GM04503 (cell line): ENCODE measurements around the gene ZNF507.

Experiments
- DNase-seq: peaks from one replicate; pipeline ENCODE4 v3.0.0-alpha.2; 2012; ENCODE audit warnings: low read depth

Gene ZNF507

GRCh38 chr19:32339988-32340874 is 5.2 kb upstream of the ZNF507 start:
- no peak for DNase-seq

- no peak for DNase-seq
Observed at GRCh38 chr19:32342695-32343094, 2.7 kb upstream of the ZNF507 start.

GRCh38 chr19:32343550-32344262 is 1.7 kb upstream of the ZNF507 start:
- DNase-seq = no peak

- DNase-seq = no peak
Observed at GRCh38 chr19:32346901-32347300, 1.5 kb downstream of the ZNF507 start.

GRCh38 chr19:32347573-32347972 is 2.2 kb downstream of the ZNF507 start:
- DNase-seq = no peak

- no peak for DNase-seq
Observed at GRCh38 chr19:32349051-32349450, 3.6 kb downstream of the ZNF507 start.

- no peak for DNase-seq
Observed at GRCh38 chr19:32349724-32350470, 4.5 kb downstream of the ZNF507 start.

GRCh38 chr19:32350471-32350865 is 5.1 kb downstream of the ZNF507 start:
- DNase-seq = no peak

- no peak for DNase-seq
Observed at GRCh38 chr19:32350987-32351348, 5.6 kb downstream of the ZNF507 start.

GRCh38 chr19:32352241-32352630 is 6.8 kb downstream of the ZNF507 start:
- DNase-seq = no peak

- DNase-seq = no peak
Observed at GRCh38 chr19:32354345-32354744, 8.9 kb downstream of the ZNF507 start.

GRCh38 chr19:32355309-32355708 is 9.9 kb downstream of the ZNF507 start:
- DNase-seq = no peak

- DNase-seq = no peak
Observed at GRCh38 chr19:32357720-32358119, 12.3 kb downstream of the ZNF507 start.

GRCh38 chr19:32358321-32358720 is 12.9 kb downstream of the ZNF507 start:
- DNase-seq = no peak

GRCh38 chr19:32359581-32359980 is 14.2 kb downstream of the ZNF507 start:
- DNase-seq = no peak

- DNase-seq = no peak
Observed at GRCh38 chr19:32361574-32362317, 16.3 kb downstream of the ZNF507 start.

- DNase-seq = no peak
Observed at GRCh38 chr19:32362318-32362691, 16.9 kb downstream of the ZNF507 start.

GRCh38 chr19:32363175-32363574 is 17.8 kb downstream of the ZNF507 start:
- DNase-seq = no peak

- DNase-seq = no peak
Observed at GRCh38 chr19:32363632-32364031, 18.2 kb downstream of the ZNF507 start.

GRCh38 chr19:32364040-32364439 is 18.6 kb downstream of the ZNF507 start:
- no peak for DNase-seq

- DNase-seq = no peak
Observed at GRCh38 chr19:32367063-32367462, 21.7 kb downstream of the ZNF507 start.

GRCh38 chr19:32367948-32368536 is 22.6 kb downstream of the ZNF507 start:
- DNase-seq = no peak
